GM12891 (cell line): ENCODE measurements around the gene NLRP10.
A peak's percentile ranks its signal among the peaks of the same experiment; 100 is the strongest.

Experiments used
- PAX5 ChIP-seq: IDR thresholded peaks from 2 replicates; pipeline ENCODE4 v1.6.1; 2011; ENCODE audit warnings: low read length, moderate library complexity, mild to moderate bottlenecking; ENCODE audit not compliant: insufficient read depth, severe bottlenecking
- POLR2A ChIP-seq: IDR thresholded peaks from 2 replicates; pipeline ENCODE4 v1.6.1; 2011; ENCODE audit warnings: low read depth, low read length, control low read depth
- POLR2AphosphoS5 ChIP-seq: IDR thresholded peaks from 2 replicates; pipeline ENCODE4 v1.6.1; 2011; ENCODE audit warnings: low read depth, low read length, control low read depth
- POU2F2 ChIP-seq: IDR thresholded peaks from 2 replicates; pipeline ENCODE4 v1.6.1; 2011; ENCODE audit warnings: low read depth, mild to moderate bottlenecking, control low read depth, low read length, moderate library complexity
- SPI1 ChIP-seq: IDR thresholded peaks from 2 replicates; pipeline ENCODE4 v1.6.1; 2011; ENCODE audit warnings: low read depth, low read length, control low read depth
- TAF1 ChIP-seq: IDR thresholded peaks from 2 replicates; pipeline ENCODE4 v1.6.1; 2011; ENCODE audit warnings: low read depth, low read length, control low read depth

GRCh38 chr11:8011371-8011770, 46.1 kb upstream of the NLRP10 start:
- no peak for TF ChIP-seq POLR2A
- no peak for TF ChIP-seq POLR2AphosphoS5
- TF ChIP-seq POU2F2 = no peak
- no peak for TF ChIP-seq TAF1
- peak; percentile 14; the same call in 1 of the 2 replicates for TF ChIP-seq SPI1
- TF ChIP-seq PAX5 = no peak
